GM19328 (cell line): ENCODE measurements around the gene BPGM.
"Not testable (repeated sequence)": the region's sequence is repeated elsewhere in the genome, so short reads cannot be mapped to it uniquely, and the experiment has no call there.

Experiments used
- ATAC-seq: cut with Tn5 transposase; IDR thresholded peaks from one replicate; pipeline ENCODE4 v1.9.1; 2021; ENCODE audit warnings: mild to moderate bottlenecking, moderate library complexity; ENCODE audit not compliant: unreplicated experiment

Gene BPGM

DNA sequence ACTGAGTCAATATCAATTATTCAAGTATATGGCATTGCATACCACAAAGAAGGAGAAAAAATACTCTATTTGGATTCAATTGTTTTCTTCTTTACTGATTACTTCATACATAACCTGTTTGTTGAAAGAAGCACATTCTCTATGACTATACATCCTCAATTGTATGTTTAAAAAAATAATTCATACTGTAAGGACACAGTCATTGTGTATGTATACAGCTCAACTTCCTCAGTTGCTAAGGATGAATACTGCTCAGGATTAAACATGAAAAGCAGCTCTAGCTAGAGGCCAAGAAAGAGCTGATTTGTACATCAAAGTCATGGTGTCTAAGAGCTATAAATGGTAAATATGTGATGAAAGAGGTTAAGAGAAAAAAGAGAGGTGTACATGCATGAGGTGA is 15.8 kb upstream of the BPGM start:
- no peak for ATAC-seq

DNA sequence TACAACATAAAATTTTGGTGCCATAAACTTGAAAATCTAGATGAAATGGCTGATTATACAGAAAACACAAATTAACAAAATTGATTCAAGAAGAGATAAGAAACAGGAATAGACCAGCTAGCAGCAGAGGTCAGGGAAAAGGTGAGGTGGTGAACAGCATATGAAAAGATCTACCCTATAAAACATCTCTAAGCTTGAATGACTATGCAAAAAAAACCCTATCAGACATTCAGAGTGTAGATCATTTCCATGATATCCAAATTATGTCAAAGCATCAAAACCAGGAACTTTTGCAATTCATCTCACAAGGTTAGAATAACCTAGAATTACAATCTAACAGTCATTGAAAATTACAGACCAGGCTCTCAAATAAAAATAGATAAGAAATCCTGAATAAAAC is 14.6 kb upstream of the BPGM start:
- no peak for ATAC-seq

DNA sequence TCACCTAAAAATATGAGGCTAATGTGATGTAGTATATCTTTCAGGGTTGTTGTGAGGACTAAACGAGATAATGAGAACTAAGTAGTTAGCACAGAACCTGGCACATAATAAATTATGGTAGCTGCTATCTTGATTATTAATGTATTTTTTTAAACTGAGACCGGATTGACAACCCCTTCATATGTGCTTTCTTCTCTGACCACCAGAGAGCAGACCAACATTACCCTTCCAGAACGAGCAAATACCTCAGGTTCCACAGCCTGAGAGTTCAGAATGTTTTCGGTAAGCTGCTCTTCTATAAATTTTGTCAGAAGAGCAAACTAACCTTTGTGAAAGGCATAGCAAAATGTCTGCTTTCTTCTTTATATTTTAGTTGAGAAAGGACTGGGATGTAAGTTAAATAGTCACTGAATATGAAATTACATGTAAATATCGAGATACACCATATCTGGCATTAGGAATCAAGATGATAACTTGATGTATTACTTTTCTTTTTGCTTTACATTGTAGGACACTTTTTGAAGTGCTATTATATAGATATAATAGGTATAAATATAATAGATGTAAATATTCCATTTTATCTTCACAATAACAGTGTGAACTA is 13.6 kb upstream of the BPGM start:
- no peak for ATAC-seq

DNA sequence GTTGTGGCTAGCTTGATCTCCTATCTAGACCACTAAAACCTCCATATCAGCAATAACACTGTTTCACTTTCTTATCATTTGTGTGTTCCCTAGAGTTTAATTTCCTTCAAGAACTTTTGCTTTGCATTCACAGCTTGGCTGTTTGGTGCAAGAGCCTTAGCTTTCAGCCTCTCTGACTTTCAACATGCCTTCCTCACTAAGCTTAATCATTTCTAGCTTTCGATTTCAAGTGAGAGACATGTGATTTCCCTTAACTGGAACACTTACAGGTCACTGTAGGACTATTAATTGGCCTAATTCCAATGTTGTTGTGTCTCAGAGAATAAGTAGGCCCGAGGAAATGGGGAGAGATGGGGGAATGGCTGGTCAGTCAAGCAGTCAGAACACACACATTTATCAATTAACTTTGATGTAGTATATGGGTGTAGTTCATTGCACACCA is 10.6 kb upstream of the BPGM start:
- ATAC-seq: peak; percentile 64

DNA sequence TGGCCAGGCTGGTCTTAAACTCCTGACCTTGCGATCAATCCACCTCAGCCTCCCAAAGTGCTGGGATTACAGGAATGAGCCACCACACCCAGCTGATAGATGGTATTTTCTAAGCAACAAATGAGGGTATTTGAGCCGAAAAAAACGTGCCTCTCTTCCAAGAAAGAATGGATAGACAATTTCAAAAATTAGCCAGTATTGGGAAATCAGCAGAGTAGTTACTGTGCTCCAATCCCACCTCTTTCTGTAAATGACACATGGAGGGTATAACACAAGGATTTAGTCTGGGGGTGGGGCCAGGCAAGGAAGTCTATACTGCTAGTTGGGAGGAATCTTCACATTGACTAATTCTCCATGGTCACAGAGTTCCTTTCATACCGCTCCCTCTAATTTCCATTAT is 9.2 kb upstream of the BPGM start:
- no peak for ATAC-seq

DNA sequence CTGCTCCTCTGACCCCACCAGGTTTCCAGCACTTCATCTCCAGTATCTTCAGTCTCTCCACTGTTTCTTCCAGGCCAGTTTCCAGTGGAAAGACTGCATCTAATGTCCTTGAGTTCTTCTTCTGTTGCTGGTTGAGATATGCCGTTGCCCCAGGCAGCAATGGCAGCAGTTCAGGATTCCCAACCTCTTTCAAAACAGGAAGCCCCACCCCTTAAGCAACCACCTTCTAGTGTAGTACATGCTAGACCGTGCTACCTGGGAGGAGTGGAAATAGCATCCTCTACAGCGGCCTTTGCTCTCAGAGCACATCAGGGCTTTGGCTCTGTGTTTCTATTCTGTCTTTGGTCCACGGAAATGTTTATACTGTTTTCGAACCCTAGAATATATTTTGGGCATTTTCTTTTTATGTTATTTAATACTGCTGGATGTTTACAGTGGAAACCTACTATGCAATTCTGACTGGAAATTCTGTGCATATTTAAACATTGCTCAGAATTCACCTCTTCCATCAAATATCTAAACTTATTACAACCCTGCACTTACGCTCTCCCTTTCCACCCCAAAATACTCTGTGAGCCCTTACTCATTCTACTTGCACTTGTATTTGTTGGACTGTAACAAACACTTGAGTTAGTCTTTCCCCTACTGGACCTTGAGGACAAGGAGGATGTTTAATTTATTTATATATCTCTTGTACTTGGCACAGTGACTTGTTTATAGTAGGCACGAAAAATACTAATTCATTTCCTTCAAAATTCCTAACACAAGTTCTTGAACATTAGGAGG is 8.5 kb upstream of the BPGM start:
- no peak for ATAC-seq

DNA sequence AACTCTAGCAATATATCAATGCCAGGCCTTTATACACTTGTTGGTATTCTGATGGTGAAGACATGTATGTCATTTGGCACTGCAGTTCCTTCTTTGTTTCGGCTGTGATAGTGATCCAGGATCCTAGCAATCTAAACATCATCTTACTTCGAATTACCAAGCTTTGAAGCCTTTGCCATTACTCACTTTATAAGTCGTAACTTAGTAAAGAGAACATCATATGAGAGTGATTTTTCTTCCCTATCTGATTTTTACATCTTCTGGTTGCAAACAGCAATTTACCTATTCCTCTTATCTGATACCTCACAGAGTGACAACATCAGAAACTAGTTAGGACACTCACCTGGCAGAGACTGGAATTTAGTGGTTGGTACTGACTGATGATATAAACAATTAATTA is 7.6 kb upstream of the BPGM start:
- ATAC-seq: no peak

DNA sequence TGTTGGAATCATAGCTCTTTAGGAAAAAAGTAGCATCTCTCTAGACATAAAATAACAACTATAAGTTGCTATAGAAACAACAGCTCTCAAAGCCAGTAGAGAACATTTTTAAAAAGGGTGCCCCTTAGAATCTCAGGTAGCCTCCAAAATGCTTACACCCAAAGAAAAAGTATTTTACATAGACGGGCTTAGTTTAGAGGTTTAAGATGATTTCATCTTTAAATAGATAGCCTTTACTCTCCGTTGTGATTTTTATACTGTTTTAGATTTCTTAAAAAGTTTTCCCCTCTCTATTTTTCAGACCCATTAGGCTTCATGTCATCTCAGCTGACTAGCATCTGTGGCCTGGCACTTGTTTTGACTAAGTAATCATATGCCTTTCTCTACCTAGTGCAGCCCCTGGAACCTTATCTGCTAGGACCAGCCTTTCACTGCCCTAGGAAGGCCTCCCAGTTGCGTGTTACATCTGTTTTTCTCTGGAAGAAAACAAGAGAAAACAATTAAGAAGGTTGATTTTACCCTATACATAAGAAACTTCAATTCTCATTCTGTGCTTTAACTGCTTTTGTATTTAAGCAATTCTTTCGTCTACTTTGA is 6.9 kb upstream of the BPGM start:
- no peak for ATAC-seq

DNA sequence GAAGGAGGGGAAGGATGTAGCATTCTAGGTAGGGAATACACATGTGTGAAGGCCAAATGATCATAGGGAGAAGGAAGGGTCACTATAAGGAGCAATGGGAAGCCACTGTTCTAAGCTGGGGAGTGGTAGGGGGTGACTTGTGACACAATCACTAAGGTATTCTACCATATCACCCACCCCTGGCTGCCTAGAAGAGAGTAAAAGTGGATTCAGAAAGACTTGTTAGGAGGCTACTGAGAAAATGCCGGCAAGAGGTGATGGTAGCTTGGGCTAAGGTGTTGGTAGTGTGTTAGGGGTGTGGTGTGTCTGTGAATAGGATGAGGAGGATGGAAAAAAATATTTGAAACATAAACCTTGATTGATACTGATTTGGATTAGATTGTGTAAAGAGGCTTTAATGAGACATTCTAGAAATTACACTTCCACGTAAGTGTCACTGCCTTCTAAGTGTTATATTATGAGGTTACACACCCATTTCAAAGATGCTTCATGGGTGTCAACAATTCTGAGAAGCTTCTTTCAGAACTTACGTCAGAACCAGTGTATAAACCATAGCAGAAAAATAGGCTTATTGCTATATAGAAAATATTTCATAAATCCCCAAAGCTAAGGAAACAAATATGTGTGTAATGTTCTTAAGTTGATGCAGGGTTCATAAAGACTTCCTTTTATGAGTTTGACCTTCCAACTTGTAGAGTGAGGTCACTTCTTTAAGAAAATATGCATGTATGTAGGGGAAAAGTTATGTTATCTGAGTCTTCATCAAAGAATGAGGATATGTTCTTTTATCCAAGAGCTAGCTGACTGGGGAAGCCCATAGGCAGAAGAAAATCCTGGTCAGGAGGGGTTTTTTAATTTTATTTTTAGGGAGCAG is 5.6 kb upstream of the BPGM start:
- no peak for ATAC-seq

DNA sequence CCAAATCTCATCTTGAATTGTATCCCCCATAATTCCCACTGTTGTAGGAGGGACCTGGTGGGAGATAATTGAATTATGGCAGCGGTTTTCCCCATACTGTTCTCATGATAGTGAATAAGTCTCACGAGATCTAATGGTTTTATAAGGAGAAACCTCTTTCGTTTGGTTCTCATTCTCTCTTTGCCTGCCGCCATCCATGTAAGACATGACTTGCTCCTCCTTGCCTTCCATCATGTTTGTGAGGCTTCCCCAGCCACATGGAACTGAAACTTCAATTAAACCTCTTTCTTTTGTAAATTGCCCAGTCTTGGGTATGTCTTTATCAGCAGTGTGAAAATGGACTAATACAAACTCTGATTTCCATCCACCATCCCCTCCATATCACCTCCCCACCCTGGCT is 4.7 kb upstream of the BPGM start:
- ATAC-seq: not testable (repeated sequence)

DNA sequence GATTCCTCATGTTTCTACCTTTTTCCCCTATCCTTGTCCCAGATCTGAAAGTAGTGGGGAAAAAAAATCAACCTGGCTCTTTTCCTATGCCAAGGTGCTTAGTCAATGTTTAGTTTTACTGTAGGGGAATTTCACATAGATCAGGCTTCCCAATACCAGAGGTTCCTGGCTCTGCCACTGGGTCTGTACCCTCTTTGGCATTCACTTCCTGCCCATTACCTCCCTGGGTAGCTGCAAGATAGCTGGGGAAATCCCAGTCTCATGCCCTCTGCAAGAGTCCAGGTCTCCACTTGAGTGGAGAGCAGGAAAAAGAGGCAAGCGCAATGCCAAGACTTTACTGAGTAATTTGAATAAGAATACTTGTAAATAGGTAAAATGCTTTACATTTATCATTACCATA is 3.5 kb upstream of the BPGM start:
- ATAC-seq: no peak

DNA sequence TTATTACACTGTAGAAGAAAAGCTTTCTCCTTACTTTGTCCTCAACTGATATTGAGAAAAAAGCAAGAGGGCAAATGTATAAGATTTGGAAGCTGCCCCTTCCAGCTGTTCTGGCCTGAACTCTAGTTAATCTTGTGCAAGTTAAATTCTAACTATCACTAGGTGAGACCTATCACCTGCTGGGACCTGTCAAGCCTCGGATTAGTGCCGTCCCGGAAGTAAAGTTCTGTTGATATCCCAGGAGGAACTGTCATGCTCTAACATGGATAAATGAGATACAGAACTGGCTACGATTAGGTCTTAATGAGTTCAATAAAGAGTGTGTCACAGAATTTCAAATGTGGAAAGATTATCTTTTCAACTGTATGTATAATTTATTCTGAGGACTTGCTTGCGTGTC is 1.2 kb upstream of the BPGM start:
- ATAC-seq: no peak

DNA sequence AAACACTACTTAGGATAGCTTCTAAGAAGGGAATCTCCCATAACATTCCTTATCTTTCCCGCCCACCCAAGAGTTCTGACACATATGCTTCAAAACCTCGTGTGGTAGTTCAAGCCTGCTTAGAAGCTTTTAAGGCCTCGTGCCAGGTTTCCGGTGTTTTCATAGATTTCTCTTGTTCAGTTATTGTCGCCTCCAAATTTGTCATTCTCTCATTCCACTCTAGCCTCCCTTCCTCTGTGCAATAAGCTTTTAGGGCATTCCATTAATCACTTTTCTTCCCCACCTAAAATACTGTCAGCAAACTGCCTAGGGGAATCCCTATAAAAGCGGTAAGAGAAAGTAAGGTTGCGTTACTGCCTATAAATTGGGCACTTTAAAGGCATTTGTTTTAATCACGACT is 718 bp upstream of the BPGM start:
- no peak for ATAC-seq

DNA sequence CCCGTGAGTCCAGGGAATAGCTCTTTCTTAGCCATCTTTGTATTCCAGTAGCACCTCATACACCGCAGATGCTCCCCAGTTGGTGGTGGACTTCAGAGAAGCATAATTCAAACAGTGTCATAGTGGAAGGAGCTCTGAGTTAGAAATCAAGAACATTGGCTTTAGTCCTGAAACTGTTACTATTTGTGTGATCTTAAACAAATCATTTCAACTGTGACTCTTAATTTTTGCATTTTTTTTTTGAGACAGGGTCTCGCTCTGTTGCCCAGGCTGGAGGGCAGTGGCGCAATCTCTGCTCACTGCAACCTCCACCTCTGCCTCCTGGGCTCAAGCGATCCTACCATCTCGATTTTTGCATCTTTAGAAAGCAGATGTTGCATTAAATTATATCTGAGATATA is 1.8 kb downstream of the BPGM start:
- ATAC-seq: no peak

DNA sequence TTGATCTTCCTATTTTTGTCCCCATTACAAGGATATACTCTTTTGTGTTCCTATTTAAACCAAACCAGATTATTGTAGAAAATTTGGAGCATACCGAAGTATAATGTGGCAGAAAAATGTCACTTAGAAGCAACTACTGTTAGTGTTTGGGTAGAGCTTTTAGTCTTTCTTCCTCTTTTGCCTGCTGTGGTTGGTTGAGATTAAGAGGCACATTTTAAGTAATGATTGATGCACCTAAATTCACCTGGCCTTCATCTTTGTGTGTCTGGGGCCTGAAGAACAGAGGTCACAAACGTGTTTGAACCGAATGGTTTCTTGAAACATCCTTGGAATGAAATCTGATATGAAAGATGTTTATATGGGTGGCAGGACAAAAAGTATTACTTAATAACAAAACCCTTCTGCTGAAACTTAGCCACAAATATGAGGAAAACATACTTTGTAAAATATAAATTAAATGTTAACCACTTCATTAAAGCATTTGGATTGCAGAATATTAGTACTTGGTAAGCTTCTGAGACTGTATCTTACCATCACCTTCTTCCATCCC is 2.6 kb downstream of the BPGM start:
- no peak for ATAC-seq

DNA sequence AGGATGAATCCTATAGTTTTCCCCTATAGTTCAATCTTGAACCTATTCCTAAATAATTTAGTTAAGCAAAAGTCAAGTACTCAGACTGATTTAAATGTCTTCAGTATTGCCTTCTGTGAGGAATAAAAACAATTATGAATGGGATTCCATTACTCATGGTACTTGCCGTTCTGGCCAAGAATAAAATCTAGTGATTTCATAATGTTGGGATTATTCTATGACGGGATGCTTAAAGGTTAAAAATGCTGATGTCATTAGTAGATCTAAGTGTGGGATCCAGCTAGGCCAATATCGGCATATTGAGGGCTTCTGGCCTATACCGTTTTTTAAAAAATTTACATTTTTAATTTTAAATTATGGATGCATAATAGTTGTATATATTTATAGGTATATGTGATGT is 5.3 kb downstream of the BPGM start:
- no peak for ATAC-seq

DNA sequence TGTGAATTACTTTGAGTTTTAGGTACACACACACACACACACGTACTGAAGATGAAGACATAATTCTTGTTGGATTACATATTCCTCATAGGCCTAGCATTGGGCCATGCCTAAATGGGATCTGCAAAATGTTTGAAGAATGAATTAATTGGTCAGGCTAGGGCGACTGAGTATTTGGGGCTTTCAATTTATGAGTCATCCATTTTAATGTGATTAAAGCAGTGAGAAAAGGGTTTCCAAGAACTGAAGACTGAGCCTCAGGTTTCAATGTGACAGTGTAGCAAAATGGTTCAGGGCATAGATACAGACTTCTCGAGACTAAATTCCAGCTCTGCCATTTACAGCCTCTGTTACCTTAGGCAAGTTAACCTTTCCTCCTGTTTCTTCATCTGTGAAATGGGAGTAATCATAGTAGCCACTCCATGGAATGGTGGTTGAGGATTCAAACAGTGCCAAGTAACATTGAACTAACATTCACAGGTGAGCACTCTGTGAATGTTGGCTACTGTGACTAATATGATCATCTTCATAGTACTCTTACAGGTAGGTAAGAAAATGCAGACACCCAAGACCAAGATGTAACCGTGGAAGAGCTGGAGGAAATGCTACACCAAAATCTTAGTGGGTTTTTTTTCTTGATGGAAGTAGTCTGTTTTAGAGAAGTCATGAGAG is 7.6 kb downstream of the BPGM start:
- no peak for ATAC-seq

DNA sequence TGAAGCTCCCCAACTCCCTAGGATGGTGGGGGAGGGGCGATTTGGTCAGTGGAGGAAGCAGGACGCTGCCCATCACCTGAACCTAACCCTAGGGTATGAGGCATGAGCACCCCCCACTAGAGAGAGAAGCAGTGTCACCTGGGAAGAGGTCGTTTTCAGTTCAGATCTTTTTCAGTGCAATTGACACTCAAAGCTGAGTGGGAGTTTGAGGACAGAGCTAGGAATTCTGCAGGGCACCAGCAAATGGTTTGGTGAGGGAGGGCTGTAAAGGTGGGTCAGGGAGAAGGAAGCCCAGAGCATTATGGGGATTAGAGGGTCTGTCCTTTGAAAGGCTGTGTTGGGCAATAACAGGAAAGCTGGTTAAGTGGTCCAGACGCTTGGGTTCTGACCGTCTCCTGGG is 10.9 kb downstream of the BPGM start:
- no peak for ATAC-seq

DNA sequence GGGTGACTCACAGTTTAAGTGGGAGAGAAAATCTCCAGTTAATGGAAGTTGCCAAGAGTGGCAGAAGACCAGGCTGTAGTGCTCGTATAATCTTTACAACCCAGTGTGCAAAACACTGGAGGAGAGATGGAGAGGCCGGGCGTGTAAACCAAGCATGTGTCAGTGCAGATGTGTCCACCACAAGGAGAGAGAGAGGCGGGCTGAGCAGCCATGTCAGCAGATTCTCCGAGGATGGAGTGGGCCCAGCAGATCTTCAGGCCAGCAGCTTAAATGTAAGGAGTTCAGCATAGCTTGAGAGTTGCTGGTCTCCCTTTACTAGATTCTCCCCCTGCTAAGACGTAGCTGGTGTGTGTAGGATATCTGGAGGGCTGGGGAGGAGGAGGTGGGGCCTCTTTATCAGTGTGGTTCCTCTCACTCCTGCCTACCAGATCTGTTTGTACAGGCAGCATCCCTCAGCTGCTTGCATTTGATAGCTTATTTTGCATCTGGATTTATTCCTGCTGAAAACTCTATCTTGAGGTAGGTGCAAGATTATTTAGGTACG is 13.7 kb downstream of the BPGM start:
- ATAC-seq: no peak

DNA sequence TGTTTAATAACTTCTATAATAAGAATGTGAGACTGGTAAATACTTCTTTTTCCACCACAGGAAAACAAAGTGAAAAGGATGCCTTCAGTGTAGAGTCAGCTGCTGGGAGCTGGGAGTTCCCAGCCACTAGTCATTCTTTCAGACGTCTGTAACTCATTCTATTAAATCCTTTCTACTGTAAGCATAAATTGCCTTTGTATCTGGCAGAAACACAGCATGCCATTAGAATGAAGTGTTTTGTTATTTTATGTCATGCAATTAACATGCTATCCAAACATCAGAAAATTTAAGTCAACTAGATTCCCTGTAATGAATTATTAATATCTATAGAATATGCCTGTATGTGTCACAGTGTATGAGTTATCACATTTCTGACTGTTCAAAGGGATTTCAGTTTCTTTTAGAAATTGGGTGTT is 14.3 kb downstream of the BPGM start:
- no peak for ATAC-seq
